ENCODE data around the gene ABHD17B.
"Not testable (repeated sequence)": the region's sequence is repeated elsewhere in the genome, so short reads cannot be mapped to it uniquely, and the experiment has no call there.

Gene ABHD17B

DNA sequence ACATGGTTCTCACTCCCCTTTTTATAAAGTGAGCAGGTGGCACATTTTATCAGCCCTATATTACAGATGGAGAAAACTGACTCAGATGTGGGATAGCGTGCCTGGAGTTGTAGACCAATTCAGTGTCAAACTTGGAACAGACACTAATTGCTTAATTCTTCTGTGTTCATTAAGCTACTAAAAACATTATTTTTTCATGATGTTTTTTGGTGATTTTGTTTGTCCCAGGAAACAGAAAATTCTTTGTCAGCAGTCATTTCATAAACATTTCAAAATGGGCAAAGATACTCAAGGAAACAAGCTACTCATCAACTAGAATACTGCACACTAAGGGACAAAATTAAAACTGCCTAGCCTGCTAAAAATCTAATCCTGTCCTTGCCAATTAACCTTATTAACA is 2.2 kb downstream of the ABHD17B start:
- in situ Hi-C loops (cut with HindIII; ENCODE audit: low sequenced_read_pairs), result no loop called here
- peak overlapping the region; percentile 84 for H3K4me3 ChIP-seq (ENCODE audit: low read depth, low read length)
- TF ChIP-seq, protein P1, sequence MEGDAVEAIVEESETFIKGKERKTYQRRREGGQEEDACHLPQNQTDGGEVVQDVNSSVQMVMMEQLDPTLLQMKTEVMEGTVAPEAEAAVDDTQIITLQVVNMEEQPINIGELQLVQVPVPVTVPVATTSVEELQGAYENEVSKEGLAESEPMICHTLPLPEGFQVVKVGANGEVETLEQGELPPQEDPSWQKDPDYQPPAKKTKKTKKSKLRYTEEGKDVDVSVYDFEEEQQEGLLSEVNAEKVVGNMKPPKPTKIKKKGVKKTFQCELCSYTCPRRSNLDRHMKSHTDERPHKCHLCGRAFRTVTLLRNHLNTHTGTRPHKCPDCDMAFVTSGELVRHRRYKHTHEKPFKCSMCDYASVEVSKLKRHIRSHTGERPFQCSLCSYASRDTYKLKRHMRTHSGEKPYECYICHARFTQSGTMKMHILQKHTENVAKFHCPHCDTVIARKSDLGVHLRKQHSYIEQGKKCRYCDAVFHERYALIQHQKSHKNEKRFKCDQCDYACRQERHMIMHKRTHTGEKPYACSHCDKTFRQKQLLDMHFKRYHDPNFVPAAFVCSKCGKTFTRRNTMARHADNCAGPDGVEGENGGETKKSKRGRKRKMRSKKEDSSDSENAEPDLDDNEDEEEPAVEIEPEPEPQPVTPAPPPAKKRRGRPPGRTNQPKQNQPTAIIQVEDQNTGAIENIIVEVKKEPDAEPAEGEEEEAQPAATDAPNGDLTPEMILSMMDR (IDR thresholded peaks at IDR 0.05; ENCODE audit: low read depth, low read length, missing control alignments), result no peak
- DNase-seq (ENCODE audit: low read depth), result no peak

DNA sequence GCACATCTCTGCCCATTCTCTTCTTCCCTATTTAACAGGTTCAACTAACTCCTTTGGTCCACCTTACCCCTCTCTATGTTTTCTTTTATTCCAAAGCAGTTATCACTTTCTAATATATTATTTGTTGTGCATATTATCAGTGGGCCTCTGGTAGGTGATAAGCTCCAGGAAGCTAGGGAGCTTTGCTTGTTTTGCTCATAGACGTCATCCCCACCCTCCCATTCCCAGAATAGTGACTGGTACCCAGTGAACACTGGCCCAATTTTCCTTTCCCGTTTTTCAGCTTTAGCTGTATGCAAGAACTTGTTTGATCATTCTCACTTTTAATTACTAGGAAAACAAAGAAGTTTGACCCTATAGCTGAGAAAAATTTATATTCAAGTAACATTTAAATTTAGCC is 6.9 kb downstream of the ABHD17B start:
- TF ChIP-seq, protein P1 (IDR thresholded peaks at IDR 0.05; ENCODE audit: low read depth, low read length, missing control alignments), result no peak
- in situ Hi-C loops (cut with HindIII; ENCODE audit: low sequenced_read_pairs), result no loop called here
- no peak for DNase-seq (ENCODE audit: low read depth)
- H3K4me3 ChIP-seq (ENCODE audit: low read depth, low read length), result no peak overlapping the region

DNA sequence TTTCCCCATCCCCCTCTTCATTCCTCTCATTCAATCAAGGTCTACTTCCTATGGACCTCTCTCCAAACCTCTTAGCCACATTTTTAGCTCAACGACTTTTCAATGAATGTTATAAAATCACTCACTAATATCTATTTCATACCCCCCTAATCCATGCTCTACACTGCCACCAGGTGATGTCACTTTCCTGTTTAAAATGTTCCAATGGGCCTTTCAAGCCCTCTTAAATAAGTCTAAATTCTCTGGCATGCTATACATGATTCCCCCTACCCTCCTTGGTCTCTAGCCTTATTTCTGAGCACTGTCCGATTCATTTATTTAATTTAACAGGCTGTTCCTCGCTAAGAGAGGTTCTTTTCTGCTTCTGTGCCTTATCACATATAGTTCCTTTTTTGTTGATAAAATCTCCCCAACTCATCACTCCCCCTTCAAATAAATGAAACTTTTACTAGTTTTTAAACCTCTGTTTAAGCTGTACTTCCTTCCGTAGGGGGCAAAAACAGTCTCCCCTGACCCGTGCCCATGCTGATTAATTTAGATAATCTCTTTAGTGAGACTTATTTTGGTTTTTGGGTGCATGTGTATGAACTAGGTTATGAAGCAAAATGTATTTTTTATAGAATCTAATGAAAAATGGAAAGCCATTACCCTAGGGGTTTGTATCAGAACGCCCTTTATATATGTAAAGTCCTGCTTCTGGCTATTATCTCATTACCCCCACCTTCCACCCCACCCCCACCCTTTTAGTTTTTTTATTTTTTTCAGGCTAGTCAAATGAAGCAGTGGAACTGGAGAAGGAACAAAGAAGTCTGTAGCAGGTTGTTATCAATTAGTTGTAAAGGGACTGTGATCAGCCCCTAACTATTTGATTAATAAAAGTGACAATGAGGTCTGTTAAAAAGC is 9.0 kb downstream of the ABHD17B start:
- in situ Hi-C loops (cut with HindIII; ENCODE audit: low sequenced_read_pairs), result no loop called here
- no peak for DNase-seq (ENCODE audit: low read depth)
- TF ChIP-seq, protein P1 (IDR thresholded peaks at IDR 0.05; ENCODE audit: low read depth, low read length, missing control alignments), result no peak
- H3K4me3 ChIP-seq (ENCODE audit: low read depth, low read length), result no peak overlapping the region

DNA sequence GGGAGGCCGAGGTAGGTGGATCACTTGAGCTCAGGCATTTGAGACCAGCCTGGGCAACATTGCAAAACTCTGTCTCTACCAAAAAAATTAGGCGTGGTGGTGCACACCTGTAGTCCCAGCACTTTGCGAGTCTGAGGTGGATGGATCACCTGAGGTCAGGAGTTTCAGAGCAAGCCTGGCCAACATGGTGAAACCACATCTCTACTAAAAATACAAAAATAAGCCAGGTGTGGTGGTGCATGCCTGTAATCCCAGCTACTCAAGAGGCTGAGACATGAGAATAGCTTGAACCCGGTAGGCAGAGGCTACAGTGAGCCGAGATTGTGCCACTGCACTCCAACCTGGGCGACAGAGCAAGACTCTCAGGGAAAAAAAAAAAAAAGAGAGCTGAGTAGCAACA is 12.2 kb downstream of the ABHD17B start:
- H3K4me3 ChIP-seq (ENCODE audit: low read depth, low read length); in situ Hi-C loops (cut with HindIII; ENCODE audit: low sequenced_read_pairs); DNase-seq (ENCODE audit: low read depth): not testable (repeated sequence)

DNA sequence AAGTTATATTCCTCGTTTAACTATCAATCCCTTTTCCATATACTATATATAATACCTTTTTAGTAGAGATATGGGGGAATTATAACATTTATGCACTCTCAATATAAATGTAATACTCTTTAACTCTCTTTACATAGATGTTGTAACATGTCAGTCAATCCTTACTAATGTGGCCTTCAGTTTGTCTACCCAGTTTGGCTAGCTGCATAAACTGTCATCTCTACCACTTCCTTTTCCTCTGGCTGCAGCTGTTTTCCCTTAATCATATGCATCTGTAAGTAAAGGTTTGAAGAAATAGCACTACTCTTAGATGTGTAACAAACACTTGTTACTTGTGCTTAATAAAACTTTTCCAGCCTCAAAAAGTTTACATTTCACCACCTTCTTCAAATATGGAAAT is 13.4 kb downstream of the ABHD17B start:
- DNase-seq (ENCODE audit: low read depth), result no peak
- no peak overlapping the region for H3K4me3 ChIP-seq (ENCODE audit: low read depth, low read length)

DNA sequence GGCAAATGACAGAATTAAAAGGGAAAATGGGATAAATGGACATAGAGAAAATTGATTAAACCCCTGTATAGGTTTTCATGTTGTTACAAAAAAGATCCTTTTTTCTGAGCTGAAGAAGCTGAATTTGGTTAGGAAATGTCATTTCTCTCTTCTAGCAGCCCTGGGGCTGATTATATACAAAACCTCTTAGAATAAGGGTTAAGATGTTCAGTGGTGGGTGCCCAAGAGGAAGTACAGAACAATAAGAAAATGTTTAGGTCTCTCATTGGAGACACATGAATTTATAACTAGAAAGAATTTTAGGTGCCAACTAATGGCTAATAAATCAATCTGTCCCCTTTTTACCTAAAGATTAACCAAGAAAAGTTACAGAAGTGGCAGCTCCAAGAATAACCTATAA is 14.2 kb downstream of the ABHD17B start:
- no peak overlapping the region for H3K4me3 ChIP-seq (ENCODE audit: low read depth, low read length)
- DNase-seq (ENCODE audit: low read depth), result no peak
- TF ChIP-seq, protein P1 (IDR thresholded peaks at IDR 0.05; ENCODE audit: low read depth, low read length, missing control alignments), result no peak
- in situ Hi-C loops (cut with HindIII; ENCODE audit: low sequenced_read_pairs), result no loop called here

More for the DNA sequence above, 13.4 kb downstream of the ABHD17B start:
- TF ChIP-seq, protein P1 (IDR thresholded peaks at IDR 0.05; ENCODE audit: low read depth, low read length, missing control alignments), result no peak
- in situ Hi-C loops (cut with HindIII; ENCODE audit: low sequenced_read_pairs), result no loop called here

DNA sequence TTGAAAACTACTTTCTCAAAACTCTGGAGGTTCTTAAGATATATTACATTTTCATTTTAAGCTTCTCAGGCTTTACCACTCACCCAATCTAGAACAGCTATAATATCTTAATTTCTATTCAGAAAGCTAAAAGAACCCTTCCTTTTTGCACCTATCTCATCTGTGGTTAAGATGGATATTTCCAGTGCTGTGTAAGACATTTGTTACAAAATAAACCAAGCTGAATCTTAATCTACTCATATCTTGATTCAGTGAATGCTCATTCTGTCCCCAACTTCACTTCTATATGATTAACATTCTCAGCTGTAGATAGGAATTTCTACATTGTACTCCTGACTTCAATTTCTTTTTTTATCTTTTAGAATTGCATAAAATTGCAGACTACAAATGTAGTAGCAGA is 15.0 kb downstream of the ABHD17B start:
- DNase-seq (ENCODE audit: low read depth), result no peak
- TF ChIP-seq, protein P1 (IDR thresholded peaks at IDR 0.05; ENCODE audit: low read depth, low read length, missing control alignments), result no peak
- no peak overlapping the region for H3K4me3 ChIP-seq (ENCODE audit: low read depth, low read length)
- in situ Hi-C loops (cut with HindIII; ENCODE audit: low sequenced_read_pairs), result no loop called here
